22Rv1 (cell line): ENCODE results near the gene CHRNA1.

Experiments used
- H3K27ac ChIP-seq: fragments of 450-650 bp; 2 replicates; pipeline ENCODE4 v1.5.1; 2017
- ZFX ChIP-seq: fragments of 450-650 bp; IDR thresholded peaks from 2 replicates; pipeline ENCODE4 v1.6.1; 2017; ENCODE audit warnings: antibody characterized with exemption, borderline replicate concordance
- TF ChIP-seq, protein P1 (sequence below): fragments of 450-650 bp; IDR thresholded peaks from 2 replicates; pipeline ENCODE4 v1.5.1; 2017; ENCODE audit warnings: mild to moderate bottlenecking

The CHRNA1 gene

DNA sequence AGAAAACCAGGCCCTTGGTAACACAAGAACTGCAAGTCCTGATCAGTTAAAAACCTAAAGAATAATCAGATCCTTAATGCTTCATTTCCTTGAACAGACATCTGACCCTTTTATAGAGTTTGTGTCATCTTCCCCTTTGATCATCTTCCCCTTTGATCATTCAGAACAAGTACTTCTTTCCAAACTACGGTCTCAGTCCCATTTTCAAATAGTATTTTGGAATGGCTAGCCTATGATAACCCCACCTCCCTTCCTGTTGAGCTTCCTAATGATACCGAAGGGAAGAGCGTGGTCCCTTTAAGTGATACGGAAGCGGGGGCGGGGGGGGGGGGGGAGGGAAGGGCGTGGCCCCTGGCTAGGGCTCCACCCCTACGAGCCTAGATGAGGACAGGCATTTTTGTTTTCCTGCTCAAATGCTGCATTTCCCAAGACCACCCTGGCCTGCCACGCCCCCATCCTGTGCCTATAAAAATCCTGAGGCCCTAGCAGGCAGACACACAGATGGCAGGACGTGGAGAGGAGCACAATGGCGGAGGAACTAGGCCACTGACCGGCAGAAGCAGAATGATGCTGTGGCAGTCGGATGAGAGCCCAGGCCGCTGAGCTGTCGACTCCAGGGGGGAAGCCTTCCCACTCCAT, 24.1 kb upstream of the CHRNA1 start:
- no peak overlapping the region for H3K27ac ChIP-seq
- TF ChIP-seq, protein P1, sequence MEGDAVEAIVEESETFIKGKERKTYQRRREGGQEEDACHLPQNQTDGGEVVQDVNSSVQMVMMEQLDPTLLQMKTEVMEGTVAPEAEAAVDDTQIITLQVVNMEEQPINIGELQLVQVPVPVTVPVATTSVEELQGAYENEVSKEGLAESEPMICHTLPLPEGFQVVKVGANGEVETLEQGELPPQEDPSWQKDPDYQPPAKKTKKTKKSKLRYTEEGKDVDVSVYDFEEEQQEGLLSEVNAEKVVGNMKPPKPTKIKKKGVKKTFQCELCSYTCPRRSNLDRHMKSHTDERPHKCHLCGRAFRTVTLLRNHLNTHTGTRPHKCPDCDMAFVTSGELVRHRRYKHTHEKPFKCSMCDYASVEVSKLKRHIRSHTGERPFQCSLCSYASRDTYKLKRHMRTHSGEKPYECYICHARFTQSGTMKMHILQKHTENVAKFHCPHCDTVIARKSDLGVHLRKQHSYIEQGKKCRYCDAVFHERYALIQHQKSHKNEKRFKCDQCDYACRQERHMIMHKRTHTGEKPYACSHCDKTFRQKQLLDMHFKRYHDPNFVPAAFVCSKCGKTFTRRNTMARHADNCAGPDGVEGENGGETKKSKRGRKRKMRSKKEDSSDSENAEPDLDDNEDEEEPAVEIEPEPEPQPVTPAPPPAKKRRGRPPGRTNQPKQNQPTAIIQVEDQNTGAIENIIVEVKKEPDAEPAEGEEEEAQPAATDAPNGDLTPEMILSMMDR, result no peak
- TF ChIP-seq ZFX, result no peak

DNA sequence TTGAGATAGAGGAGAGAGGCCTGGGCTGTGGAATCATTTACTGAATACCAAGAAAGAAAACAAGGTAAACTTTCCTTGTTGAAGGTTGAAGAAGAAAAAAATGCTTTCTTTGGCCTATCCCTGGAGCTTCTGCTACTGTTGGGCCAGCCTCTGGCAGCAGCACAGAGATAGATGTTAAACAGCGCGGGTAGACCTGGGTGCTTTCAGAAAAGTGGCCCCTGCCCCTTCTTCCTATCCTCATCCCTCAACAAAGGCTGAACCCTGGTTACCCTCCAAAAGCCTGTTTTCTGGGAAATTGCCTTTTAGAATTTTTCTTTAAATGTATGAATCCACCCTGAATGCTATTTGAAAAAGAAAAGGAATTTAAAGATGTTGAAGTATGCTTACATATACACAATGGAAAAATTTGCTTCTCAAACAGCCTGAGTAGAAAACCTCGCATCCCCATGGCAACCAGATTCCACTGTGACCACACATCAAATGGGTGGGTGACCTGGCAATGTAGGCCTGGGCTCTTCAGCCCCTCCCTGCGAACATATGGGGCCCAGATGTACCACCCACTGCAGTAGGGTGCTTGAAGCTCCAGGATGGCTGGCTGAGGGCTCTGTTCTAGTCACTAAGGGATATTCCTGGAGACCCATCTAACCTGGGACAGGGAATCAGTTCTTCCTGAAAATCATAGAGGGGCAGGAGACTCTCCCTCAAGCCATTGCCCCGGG, 23.4 kb upstream of the CHRNA1 start:
- TF ChIP-seq ZFX, result no peak
- TF ChIP-seq, protein P1, result no peak
- no peak overlapping the region for H3K27ac ChIP-seq

DNA sequence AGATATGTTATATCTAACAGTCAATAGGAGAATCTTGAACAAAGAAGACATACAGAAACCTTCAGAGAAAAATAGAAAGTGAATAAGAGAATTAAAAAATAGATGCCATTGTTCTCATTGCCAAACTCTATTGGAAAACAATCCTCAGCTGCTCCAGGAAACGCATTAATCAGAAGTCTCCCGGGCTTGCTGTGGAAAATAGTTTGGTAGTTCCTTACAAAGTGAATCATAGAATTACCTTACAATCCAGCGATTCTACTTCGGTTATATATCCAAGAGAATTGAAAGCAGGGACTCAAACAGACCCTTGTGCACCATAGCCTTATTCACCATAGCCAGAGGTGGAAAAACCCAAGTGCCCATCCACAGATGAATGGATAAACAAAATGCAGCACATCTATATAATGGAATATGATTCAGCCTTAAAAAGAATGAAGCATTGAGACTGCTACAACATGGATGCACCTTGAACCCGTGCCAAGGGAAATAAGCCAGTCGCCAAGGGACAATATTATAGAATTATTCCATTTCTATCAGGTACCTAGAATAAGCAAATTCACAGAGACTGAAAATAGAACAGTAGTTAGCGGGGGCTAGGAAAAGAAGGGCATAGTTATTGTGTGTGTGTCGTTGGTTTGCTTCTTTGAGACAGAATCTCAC, 21.9 kb upstream of the CHRNA1 start:
- no peak overlapping the region for H3K27ac ChIP-seq
- TF ChIP-seq, protein P1, result no peak
- TF ChIP-seq ZFX, result no peak

GRCh38 chr2:174785481-174785880, 21.2 kb upstream of the CHRNA1 start:
- H3K27ac ChIP-seq, result no peak overlapping the region
- TF ChIP-seq ZFX, result no peak
- TF ChIP-seq, protein P1, result no peak

DNA sequence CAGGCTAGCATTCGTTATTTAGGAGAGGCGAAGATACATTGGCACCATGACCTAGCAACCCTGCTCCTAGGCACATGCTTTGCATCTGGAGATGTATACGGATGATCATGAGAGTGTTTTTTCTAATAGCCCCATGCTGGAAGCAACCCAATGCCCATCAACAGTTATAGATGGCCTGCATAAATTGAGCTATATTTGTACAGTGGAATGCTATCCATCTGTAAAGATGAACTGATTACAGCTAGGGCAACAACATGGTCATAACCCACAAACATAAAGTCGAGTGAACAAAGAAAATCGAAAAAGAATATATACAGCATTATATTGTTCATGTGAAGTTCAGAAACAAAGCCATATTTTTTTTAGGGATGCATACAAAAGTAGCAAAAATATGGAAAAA, 20.6 kb upstream of the CHRNA1 start:
- no peak overlapping the region for H3K27ac ChIP-seq
- TF ChIP-seq ZFX, result no peak
- TF ChIP-seq, protein P1, result no peak

DNA sequence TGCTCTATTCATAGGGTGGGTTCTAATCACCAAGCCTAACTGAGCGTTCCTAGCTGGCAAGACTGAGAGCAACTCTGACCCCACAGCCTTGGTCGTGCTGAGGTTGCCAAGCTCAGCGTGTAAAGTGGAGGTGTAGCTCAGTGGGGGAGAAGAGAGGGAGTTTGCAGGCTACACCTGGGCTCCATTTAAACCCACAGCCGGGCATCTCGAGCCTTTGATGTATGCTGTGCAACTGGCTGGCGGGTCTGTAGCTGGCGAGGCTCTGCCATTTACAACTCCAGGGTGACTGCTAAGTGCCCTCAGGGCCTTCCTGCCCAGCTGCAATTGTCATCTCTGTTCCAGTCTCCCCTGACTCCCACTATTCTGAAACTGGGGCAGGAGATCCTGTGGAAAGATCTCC, 20.0 kb upstream of the CHRNA1 start:
- no peak overlapping the region for H3K27ac ChIP-seq
- TF ChIP-seq, protein P1, result no peak
- no peak for TF ChIP-seq ZFX

- no peak overlapping the region for H3K27ac ChIP-seq
- TF ChIP-seq, protein P1, result no peak
- no peak for TF ChIP-seq ZFX
Measured at GRCh38 chr2:174781996-174782395, 17.7 kb upstream of the CHRNA1 start.
